ENCODE results near the gene CCNQ. TPM values are rescaled to one million over a fixed set of nuclear protein-coding genes. Genes with fewer than 3 reads are reported as not detected.

CCNQ gene
- total and polyA plus RNA-seq, 2 of the 8 experiments (the other 6 are each of a cell fraction or from before 2014, with no cell fraction given), result 16.6 to 32.1 TPM

DNA sequence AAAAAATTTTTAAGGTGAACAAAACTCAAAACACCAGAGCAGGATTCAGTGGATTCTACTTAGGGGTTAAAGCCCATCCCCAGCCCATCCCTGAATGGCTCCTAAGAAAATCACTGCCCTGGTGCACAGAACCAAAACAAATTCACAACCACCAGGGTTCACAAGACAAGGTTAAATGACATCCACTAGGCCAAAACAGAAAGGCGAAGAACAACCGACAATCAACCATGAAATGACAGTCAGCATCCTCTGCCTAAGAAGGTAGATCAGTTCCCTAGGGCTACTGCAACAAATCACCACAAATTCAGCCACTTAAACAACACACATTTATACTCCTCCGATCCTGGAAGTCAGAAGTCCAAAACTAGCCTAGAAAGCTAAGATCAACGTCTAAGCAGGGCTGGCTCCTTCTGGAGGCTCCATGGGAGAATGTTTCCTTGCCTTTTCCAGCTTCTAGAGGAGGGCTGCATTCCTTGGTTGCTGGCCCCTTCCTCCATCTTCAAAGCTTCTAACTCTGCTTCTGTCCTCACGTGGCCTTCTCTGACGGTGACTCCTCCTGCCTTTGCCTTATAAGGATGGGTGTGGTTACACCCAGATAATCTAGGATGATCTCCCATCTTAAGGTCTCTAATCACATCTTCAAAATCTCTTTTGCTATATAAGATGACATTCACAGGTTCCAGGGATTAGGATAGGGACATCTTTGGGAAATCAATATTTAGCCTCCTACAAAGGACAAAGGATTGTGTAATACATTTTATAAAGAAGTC lies 1.8 kb downstream of the CCNQ start:
- H4K91ac ChIP-seq (replicated peaks; ENCODE audit: insufficient read length, low read length), result no peak overlapping the region
- POLR2A ChIA-PET (ENCODE audit: partially characterized antibody), result interaction anchor here (1.3 to 2.0 kb wide), 2 partner anchors 9 to 19 kb away, joined by 3 to 7 read pairs; no protein-coding TSS in a partner anchor
- TF ChIP-seq KDM5A (IDR thresholded peaks at IDR 0.05; ENCODE audit: low read length) (no peak), NRF1 (IDR thresholded peaks at IDR 0.05; ENCODE audit: low read depth, low read length) (no peak), SUZ12 (IDR thresholded peaks at IDR 0.05; ENCODE audit: low read length) (no peak), EP300 (IDR thresholded peaks at IDR 0.05; ENCODE audit: borderline replicate concordance in 1 of 2, low read depth in 2 of 2, low read length in 2 of 2) (no peak), MAFK (IDR thresholded peaks at IDR 0.05; ENCODE audit: low read depth, low read length) (no peak), RXRA (IDR thresholded peaks at IDR 0.05; ENCODE audit: insufficient read depth, low read depth, low read length) (no peak), BACH1 (IDR thresholded peaks at IDR 0.05; ENCODE audit: low read length) (no peak), RAD21 (IDR thresholded peaks at IDR 0.05 in 1 of 2, conservative IDR thresholded peaks at IDR 0.05 in 1 of 2; ENCODE audit: low read depth in 2 of 2, low read length in 2 of 2) (no peak)
- TF ChIP-seq, protein P1, sequence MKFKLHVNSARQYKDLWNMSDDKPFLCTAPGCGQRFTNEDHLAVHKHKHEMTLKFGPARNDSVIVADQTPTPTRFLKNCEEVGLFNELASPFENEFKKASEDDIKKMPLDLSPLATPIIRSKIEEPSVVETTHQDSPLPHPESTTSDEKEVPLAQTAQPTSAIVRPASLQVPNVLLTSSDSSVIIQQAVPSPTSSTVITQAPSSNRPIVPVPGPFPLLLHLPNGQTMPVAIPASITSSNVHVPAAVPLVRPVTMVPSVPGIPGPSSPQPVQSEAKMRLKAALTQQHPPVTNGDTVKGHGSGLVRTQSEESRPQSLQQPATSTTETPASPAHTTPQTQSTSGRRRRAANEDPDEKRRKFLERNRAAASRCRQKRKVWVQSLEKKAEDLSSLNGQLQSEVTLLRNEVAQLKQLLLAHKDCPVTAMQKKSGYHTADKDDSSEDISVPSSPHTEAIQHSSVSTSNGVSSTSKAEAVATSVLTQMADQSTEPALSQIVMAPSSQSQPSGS (IDR thresholded peaks at IDR 0.05; ENCODE audit: low read length), result no peak

More for the DNA sequence above, 1.8 kb downstream of the CCNQ start:
- CTCF ChIA-PET (ENCODE audit: partially characterized antibody), result interaction anchor here (0.7 to 1.8 kb wide), 7 partner anchors 10 to 71 kb away, joined by 3 to 6 read pairs (median 4); no protein-coding TSS in a partner anchor
- 86% methylated on average over 4 of the region's 6 CpGs; no CpG with 5 or more reads in 1 of the 2 experiments for WGBS, 2 experiments (ENCODE audit: extremely low coverage in 1 of 2, insufficient coverage in 1 of 2, insufficient read length in 1 of 2, insufficient replicate concordance in 2 of 2, low coverage in 1 of 2, low lambda C conversion rate in 2 of 2, missing lambda C conversion rate in 1 of 2)
- peaks cover 0 to 5% of the 10 kb centered on the region in 2 experiments; a peak in 1 of 4 replicates for H3K79me2 ChIP-seq (ENCODE audit: control insufficient read depth in 1 of 2, insufficient read depth in 2 of 2, low read length in 2 of 2)
- peaks cover 0 to 4% (median 0%) of the 10 kb centered on the region in 4 experiments; a peak in 1 of 7 replicates for H3K4me1 ChIP-seq (replicated peaks in 1 of 4; ENCODE audit: control insufficient read depth in 3 of 4, insufficient read depth in 4 of 4, low read length in 3 of 4)
- no peak overlapping the region for H3K14ac ChIP-seq (ENCODE audit: insufficient read length)
- no peak overlapping the region; a peak in 1 of 4 replicates for H3K4me2 ChIP-seq (ENCODE audit: insufficient read depth in 1 of 2, low read depth in 2 of 2, low read length in 2 of 2)
- H3K36me3 ChIP-seq (ENCODE audit: control insufficient read depth in 2 of 4, insufficient read depth in 4 of 4, low read length in 3 of 4), result 0 out of 8 replicates have a peak, but pooled peaks cover 0 to 3% (median 0%) of the 10 kb centered on the region in 4 experiments
- H3K4ac ChIP-seq (replicated peaks; ENCODE audit: insufficient read length, low read depth, low read length), result no peak overlapping the region
- H3K27ac ChIP-seq (ENCODE audit: low read depth, low read length), result no peak overlapping the region
- no peaks in the 10 kb centered on the region for H3K79me1 ChIP-seq (ENCODE audit: low read depth, low read length)
- no peak overlapping the region for H3K4me3 ChIP-seq (ENCODE audit: extremely low read depth in 1 of 4, insufficient read depth in 2 of 4, low read depth in 3 of 4, low read length in 4 of 4)
- H4K20me1 ChIP-seq (replicated peaks in 1 of 2; ENCODE audit: control insufficient read depth in 1 of 2, insufficient read depth in 2 of 2, low read length in 2 of 2), result peaks cover 0 to 3% of the 10 kb centered on the region in 2 experiments
- no peak overlapping the region for H3K18ac ChIP-seq (ENCODE audit: extremely low read depth, low read length)
- no peak overlapping the region for H4K8ac ChIP-seq (ENCODE audit: extremely low read depth, insufficient read depth, low read length)
- no peak overlapping the region for H3K9ac ChIP-seq (replicated peaks in 1 of 4; ENCODE audit: extremely low read depth in 1 of 4, low read depth in 3 of 4, low read length in 3 of 4)
- H3K56ac ChIP-seq (replicated peaks; ENCODE audit: insufficient read length, low read depth, low read length), result no peak overlapping the region
- no peak for DNase-seq (ENCODE audit: low read depth in 1 of 2, low spot score in 2 of 2)
- H2BK12ac ChIP-seq (ENCODE audit: low read depth, low read length), result no peak overlapping the region
- H3K27me3 ChIP-seq (replicated peaks in 1 of 4; ENCODE audit: control insufficient read depth in 3 of 4, extremely low read depth in 1 of 4, insufficient read depth in 3 of 4, low read length in 3 of 4), result peaks cover 0 to 8% (median 0%) of the 10 kb centered on the region in 4 experiments; a peak in 3 of 7 replicates
- H2BK120ac ChIP-seq (replicated peaks; ENCODE audit: low read depth, low read length), result no peak overlapping the region
- H3K9me3 ChIP-seq (ENCODE audit: insufficient read depth in 2 of 2, low read depth in 1 of 2, low read length in 1 of 2), result no peaks in the 10 kb centered on the region
- FAIRE-seq, result no peak
- H3K23me2 ChIP-seq (ENCODE audit: low read depth, low read length), result peaks cover 3% of the 10 kb centered on the region; the same call in 1 of the 2 replicates
- H2AFZ ChIP-seq (ENCODE audit: low read length), result no peak overlapping the region
- H2BK20ac ChIP-seq (ENCODE audit: low read length), result no peak overlapping the region
- no peak overlapping the region for H2BK5ac ChIP-seq (ENCODE audit: low read depth, low read length)
- no peak overlapping the region for H3K23ac ChIP-seq (ENCODE audit: insufficient read length)
- H4K5ac ChIP-seq (ENCODE audit: insufficient read length, low read depth, low read length), result no peak overlapping the region
- no peak overlapping the region for H2AK5ac ChIP-seq (ENCODE audit: low read depth, low read length)
- H2BK15ac ChIP-seq (ENCODE audit: low read length), result no peak overlapping the region

Data from H1 (cell line).